ENCODE measurements around the gene CNN3.

CNN3 gene

GRCh38 chr1:94854458-94855306, 72.2 kb downstream of the CNN3 start:
- ATAC-seq, result peak; percentile 93
- TF ChIP-seq ISL1 (CRISPR knock-in tag; IDR thresholded peaks at IDR 0.05), result no peak
- TF ChIP-seq ARNTL (CRISPR knock-in tag; IDR thresholded peaks at IDR 0.05; ENCODE audit: borderline replicate concordance, low read depth), result no peak
- no peak for TF ChIP-seq BACH2 (CRISPR knock-in tag; IDR thresholded peaks at IDR 0.05; ENCODE audit: borderline replicate concordance)
- no peak for TF ChIP-seq CSDC2 (CRISPR knock-in tag; IDR thresholded peaks at IDR 0.05)
- TF ChIP-seq CSRNP3 (CRISPR knock-in tag; IDR thresholded peaks at IDR 0.05), result no peak
- TF ChIP-seq, protein P1, sequence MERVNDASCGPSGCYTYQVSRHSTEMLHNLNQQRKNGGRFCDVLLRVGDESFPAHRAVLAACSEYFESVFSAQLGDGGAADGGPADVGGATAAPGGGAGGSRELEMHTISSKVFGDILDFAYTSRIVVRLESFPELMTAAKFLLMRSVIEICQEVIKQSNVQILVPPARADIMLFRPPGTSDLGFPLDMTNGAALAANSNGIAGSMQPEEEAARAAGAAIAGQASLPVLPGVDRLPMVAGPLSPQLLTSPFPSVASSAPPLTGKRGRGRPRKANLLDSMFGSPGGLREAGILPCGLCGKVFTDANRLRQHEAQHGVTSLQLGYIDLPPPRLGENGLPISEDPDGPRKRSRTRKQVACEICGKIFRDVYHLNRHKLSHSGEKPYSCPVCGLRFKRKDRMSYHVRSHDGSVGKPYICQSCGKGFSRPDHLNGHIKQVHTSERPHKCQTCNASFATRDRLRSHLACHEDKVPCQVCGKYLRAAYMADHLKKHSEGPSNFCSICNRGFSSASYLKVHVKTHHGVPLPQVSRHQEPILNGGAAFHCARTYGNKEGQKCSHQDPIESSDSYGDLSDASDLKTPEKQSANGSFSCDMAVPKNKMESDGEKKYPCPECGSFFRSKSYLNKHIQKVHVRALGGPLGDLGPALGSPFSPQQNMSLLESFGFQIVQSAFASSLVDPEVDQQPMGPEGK (CRISPR knock-in tag; IDR thresholded peaks at IDR 0.05; ENCODE audit: borderline replicate concordance), result no peak
- TF ChIP-seq, protein P2, sequence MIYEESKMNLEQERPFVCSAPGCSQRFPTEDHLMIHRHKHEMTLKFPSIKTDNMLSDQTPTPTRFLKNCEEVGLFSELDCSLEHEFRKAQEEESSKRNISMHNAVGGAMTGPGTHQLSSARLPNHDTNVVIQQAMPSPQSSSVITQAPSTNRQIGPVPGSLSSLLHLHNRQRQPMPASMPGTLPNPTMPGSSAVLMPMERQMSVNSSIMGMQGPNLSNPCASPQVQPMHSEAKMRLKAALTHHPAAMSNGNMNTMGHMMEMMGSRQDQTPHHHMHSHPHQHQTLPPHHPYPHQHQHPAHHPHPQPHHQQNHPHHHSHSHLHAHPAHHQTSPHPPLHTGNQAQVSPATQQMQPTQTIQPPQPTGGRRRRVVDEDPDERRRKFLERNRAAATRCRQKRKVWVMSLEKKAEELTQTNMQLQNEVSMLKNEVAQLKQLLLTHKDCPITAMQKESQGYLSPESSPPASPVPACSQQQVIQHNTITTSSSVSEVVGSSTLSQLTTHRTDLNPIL (CRISPR knock-in tag; IDR thresholded peaks at IDR 0.05; ENCODE audit: low read depth), result no peak
- no peak for TF ChIP-seq OSR1 (CRISPR knock-in tag; IDR thresholded peaks at IDR 0.05)
- no peak for TF ChIP-seq SNAI2 (CRISPR knock-in tag; IDR thresholded peaks at IDR 0.05)
- TF ChIP-seq TCF4 (CRISPR knock-in tag; IDR thresholded peaks at IDR 0.05; ENCODE audit: borderline replicate concordance), result no peak
- no peak for TF ChIP-seq ESRRG (CRISPR knock-in tag; IDR thresholded peaks at IDR 0.05)
- no peak for TF ChIP-seq ZFP30 (CRISPR knock-in tag; IDR thresholded peaks at IDR 0.05)
- TF ChIP-seq ZFP3 (CRISPR knock-in tag; IDR thresholded peaks at IDR 0.05), result no peak
- TF ChIP-seq, protein P3, sequence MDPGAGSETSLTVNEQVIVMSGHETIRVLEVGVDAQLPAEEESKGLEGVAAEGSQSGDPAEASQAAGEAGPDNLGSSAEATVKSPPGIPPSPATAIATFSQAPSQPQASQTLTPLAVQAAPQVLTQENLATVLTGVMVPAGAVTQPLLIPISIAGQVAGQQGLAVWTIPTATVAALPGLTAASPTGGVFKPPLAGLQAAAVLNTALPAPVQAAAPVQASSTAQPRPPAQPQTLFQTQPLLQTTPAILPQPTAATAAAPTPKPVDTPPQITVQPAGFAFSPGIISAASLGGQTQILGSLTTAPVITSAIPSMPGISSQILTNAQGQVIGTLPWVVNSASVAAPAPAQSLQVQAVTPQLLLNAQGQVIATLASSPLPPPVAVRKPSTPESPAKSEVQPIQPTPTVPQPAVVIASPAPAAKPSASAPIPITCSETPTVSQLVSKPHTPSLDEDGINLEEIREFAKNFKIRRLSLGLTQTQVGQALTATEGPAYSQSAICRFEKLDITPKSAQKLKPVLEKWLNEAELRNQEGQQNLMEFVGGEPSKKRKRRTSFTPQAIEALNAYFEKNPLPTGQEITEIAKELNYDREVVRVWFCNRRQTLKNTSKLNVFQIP (CRISPR knock-in tag; IDR thresholded peaks at IDR 0.05; ENCODE audit: borderline replicate concordance, low read depth), result no peak
- TF ChIP-seq GLIS3 (CRISPR knock-in tag; IDR thresholded peaks at IDR 0.05), result no peak
- TF ChIP-seq ZC3H10 (CRISPR knock-in tag; IDR thresholded peaks at IDR 0.05), result no peak
- no peak for TF ChIP-seq ZNF70 (CRISPR knock-in tag; IDR thresholded peaks at IDR 0.05)
- no peak for TF ChIP-seq TSHZ2 (CRISPR knock-in tag; IDR thresholded peaks at IDR 0.05)
- no peak for TF ChIP-seq RARB (CRISPR knock-in tag; IDR thresholded peaks at IDR 0.05)
- no peak for TF ChIP-seq TOX (CRISPR knock-in tag; IDR thresholded peaks at IDR 0.05; ENCODE audit: borderline replicate concordance)

DNA sequence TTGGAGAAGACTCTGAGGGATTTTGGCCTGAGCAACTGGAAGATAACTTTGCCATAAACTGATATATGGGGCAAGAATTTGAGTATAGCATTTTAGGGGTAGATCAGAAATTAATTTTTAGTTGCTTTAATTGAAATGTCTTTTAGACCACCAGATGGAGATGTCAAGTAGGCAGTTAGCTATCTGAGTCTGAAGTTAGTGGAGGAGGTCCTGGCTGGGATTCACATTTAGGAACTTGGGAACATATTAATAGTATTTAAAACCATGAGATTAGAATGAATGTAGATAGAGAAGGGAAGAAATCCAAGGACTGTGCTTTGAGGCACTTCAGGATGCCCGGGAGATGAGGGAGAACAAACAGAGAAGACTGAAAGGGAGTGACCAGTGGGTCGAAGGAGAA, 74.1 kb downstream of the CNN3 start:
- no peak for ATAC-seq
- TF ChIP-seq ZNF565 (CRISPR knock-in tag; conservative IDR thresholded peaks at IDR 0.05; ENCODE audit: low read depth) (no peak), SNAI2 (CRISPR knock-in tag; IDR thresholded peaks at IDR 0.05) (no peak), ARNTL (CRISPR knock-in tag; IDR thresholded peaks at IDR 0.05; ENCODE audit: borderline replicate concordance, low read depth) (no peak), ISL1 (CRISPR knock-in tag; IDR thresholded peaks at IDR 0.05) (no peak), ZNF8 (CRISPR knock-in tag; IDR thresholded peaks at IDR 0.05) (no peak), GLIS3 (CRISPR knock-in tag; IDR thresholded peaks at IDR 0.05) (no peak), CSRNP3 (CRISPR knock-in tag; IDR thresholded peaks at IDR 0.05) (no peak), TOX (CRISPR knock-in tag; IDR thresholded peaks at IDR 0.05; ENCODE audit: borderline replicate concordance) (no peak)
- TF ChIP-seq, protein P3 (CRISPR knock-in tag; IDR thresholded peaks at IDR 0.05; ENCODE audit: borderline replicate concordance, low read depth), result no peak
- TF ChIP-seq, protein P2 (CRISPR knock-in tag; IDR thresholded peaks at IDR 0.05; ENCODE audit: low read depth), result no peak

All from SK-N-SH treated with all-trans-retinoic acid at 6 μM for 48 hours (cell line).